ENCODE results near the gene CLCN2. TPM values are rescaled to one million over a fixed set of nuclear protein-coding genes. Genes with fewer than 3 reads are reported as not detected.
A peak's percentile ranks its signal among the peaks of the same experiment; 100 is the strongest.

CLCN2 gene
- total RNA-seq (ENCODE audit: unreplicated experiment), result 17.8 TPM
- long read RNA-seq, result 0 reads

DNA sequence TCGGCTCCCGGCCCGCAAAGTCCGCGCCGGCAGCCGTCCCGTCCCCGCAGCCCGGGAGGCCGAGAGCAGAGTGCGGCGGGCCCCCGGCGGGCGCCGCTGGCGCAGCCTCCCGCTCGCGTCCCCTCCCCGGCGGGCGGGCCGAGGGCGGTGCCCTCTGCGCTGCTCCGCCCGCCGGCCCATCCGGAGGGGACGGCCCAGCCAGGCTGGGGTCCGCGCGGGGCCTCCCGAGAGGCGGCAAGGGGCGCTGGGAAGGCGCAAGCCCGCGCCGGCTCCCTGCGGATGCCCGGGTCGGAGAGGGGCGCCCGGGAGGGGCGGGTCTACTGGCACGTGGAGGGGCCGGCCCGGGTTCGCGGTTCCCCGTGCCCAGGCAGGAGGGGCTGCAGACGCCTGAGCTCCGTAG, at the start of gene CLCN2, which contains the start of gene POLR2H:
TSS of gene CLCN2 (minus strand) at position 74 of the 400 bp plus-strand sequence. CDS start 126 bp downstream, outside the sequence.
TSS of gene POLR2H (plus strand) at position 179 of the 400 bp plus-strand sequence. CDS start 1,783 bp downstream, outside the sequence.
- peak; percentile 75 for DNase-seq
- peak within 1 kb of the TSS; percentile 96 for H3K4me3 Mint-ChIP-seq (ENCODE audit: unreplicated experiment)
- H3K27ac Mint-ChIP-seq (ENCODE audit: unreplicated experiment), result peak within 1 kb of the TSS; percentile 91
- no peaks in the 10 kb centered on the region for H3K4me1 Mint-ChIP-seq (ENCODE audit: low read depth, unreplicated experiment)
- TF ChIP-seq, protein P1, sequence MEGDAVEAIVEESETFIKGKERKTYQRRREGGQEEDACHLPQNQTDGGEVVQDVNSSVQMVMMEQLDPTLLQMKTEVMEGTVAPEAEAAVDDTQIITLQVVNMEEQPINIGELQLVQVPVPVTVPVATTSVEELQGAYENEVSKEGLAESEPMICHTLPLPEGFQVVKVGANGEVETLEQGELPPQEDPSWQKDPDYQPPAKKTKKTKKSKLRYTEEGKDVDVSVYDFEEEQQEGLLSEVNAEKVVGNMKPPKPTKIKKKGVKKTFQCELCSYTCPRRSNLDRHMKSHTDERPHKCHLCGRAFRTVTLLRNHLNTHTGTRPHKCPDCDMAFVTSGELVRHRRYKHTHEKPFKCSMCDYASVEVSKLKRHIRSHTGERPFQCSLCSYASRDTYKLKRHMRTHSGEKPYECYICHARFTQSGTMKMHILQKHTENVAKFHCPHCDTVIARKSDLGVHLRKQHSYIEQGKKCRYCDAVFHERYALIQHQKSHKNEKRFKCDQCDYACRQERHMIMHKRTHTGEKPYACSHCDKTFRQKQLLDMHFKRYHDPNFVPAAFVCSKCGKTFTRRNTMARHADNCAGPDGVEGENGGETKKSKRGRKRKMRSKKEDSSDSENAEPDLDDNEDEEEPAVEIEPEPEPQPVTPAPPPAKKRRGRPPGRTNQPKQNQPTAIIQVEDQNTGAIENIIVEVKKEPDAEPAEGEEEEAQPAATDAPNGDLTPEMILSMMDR (IDR thresholded peaks at IDR 0.05; ENCODE audit: partially characterized antibody, unreplicated experiment), result no peak
- H3K36me3 Mint-ChIP-seq (ENCODE audit: unreplicated experiment), result no peaks in the 10 kb centered on the region
- H3K9me3 Mint-ChIP-seq (ENCODE audit: unreplicated experiment), result peaks cover 13% of the 10 kb centered on the region
- H3K27me3 Mint-ChIP-seq (ENCODE audit: unreplicated experiment), result peaks cover 16% of the 10 kb centered on the region

DNA sequence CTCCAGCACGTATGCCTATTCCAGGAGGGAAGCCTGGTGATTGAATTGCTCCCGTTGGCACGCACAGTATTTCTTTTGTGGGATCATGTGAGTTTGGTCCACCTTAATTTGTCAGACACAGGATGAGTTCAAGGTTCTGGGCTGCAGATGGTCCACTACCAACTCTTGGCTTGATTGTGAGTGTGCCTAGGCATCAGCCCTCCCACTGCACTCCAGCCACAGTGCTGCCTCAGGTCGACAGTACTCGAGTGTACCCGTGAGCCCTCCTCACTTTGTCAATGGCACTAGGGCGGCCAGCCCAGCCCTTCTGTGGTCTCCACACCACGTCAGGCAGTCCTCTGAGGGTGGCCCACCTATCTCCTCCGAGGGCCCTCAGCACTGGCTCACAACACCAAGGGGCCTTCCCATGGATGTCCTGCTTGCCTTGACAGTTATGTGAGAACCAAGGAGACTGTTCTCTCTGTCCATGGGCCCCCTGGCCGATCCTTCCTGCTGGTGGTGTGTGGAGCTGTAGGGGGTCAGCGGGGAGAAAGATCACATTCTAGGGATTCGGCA, 48.6 kb upstream of the CLCN2 start:
- peaks cover 5% of the 10 kb centered on the region for H3K9me3 Mint-ChIP-seq (ENCODE audit: unreplicated experiment)
- no peak for DNase-seq
- H3K27ac Mint-ChIP-seq (ENCODE audit: unreplicated experiment), result no peak overlapping the region
- peaks cover 8% of the 10 kb centered on the region for H3K4me1 Mint-ChIP-seq (ENCODE audit: low read depth, unreplicated experiment)
- H3K27me3 Mint-ChIP-seq (ENCODE audit: unreplicated experiment), result no peaks in the 10 kb centered on the region
- TF ChIP-seq, protein P1 (IDR thresholded peaks at IDR 0.05; ENCODE audit: partially characterized antibody, unreplicated experiment), result no peak
- peaks cover 6% of the 10 kb centered on the region for H3K36me3 Mint-ChIP-seq (ENCODE audit: unreplicated experiment)
- no peak overlapping the region for H3K4me3 Mint-ChIP-seq (ENCODE audit: unreplicated experiment)

DNA sequence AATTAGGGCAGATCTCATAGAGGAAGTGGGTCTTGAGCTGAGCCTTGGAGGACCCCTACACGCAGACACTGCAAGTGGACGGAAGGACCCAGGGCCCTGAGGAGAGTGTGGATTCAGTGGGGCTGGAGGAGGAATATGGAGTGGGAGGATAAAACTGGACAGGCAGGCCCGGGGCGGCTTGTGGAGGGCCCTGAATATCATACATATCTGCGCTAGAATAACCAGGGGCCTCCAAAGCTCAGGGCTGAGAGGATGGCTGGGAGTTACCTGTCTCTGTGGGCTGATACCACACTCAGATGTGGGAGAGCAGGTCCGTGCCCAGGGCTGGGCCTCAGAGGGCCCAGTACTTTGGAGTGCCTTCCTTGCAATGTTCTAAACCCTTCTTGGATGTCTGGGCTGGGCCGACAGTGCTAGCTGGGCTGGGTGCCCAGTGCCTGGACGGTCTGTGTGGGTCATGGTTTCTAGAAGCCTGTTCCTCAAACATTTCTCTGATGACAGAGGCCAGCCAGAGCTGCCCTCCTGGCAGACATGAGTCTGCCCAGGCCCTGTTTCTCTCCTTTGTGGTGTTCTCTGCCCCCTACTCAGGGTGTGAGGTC, 48.0 kb upstream of the CLCN2 start:
- peaks cover 5% of the 10 kb centered on the region for H3K9me3 Mint-ChIP-seq (ENCODE audit: unreplicated experiment)
- no peak overlapping the region for H3K4me3 Mint-ChIP-seq (ENCODE audit: unreplicated experiment)
- peaks cover 8% of the 10 kb centered on the region for H3K4me1 Mint-ChIP-seq (ENCODE audit: low read depth, unreplicated experiment)
- no peak overlapping the region for H3K27ac Mint-ChIP-seq (ENCODE audit: unreplicated experiment)
- TF ChIP-seq, protein P1 (IDR thresholded peaks at IDR 0.05; ENCODE audit: partially characterized antibody, unreplicated experiment), result no peak
- H3K27me3 Mint-ChIP-seq (ENCODE audit: unreplicated experiment), result no peaks in the 10 kb centered on the region
- peaks cover 6% of the 10 kb centered on the region for H3K36me3 Mint-ChIP-seq (ENCODE audit: unreplicated experiment)
- DNase-seq, result no peak

DNA sequence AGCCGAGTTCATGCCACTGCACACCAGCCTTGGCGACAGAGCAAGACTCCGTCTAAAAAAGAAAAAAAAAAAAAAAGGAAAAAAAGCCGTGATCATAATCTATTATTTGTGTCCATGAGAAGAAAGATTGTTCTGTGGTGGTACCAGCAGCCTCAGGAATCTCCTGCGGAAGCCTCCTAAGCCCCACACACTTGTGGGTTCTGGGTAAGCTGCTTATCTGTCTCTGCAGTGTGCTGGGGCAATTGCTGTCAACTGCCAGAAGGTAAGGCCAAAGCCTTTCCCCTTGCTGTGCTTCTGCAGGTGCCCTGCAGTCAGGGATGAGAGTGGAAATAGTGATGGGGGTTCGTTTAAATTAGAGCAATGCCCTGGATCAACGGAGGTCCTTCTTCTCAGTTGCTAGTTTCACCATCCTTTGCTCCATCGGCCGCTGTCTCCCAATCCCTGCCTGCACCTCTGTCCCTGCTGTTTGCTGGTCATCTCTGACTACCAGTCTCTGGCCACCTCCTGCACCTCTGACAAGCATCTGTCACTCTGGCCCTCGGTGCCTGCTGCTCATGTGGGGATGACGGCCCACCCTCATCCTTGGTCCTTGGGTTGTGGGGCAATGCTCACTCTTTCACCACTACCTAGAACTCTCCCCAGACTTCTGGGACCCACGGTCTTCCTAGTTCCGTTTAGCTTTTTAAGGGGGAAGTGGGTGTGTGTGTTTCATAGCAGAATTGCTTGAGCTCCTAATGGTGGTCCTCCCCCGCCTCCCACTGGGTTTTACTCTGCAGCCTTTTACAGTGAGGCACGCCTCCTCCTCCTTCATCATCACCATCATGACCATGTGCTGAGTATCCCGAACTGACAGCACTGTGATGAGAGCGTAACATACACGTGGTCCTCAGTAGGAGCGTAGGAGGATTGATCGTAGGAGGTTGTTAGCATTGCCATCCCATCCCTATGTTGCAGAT, 43.9 kb upstream of the CLCN2 start:
- no peak for DNase-seq
- H3K27me3 Mint-ChIP-seq (ENCODE audit: unreplicated experiment), result no peaks in the 10 kb centered on the region
- no peak overlapping the region for H3K27ac Mint-ChIP-seq (ENCODE audit: unreplicated experiment)
- peaks cover 5% of the 10 kb centered on the region for H3K9me3 Mint-ChIP-seq (ENCODE audit: unreplicated experiment)
- no peak overlapping the region for H3K4me3 Mint-ChIP-seq (ENCODE audit: unreplicated experiment)
- TF ChIP-seq, protein P1 (IDR thresholded peaks at IDR 0.05; ENCODE audit: partially characterized antibody, unreplicated experiment), result no peak
- no peaks in the 10 kb centered on the region for H3K36me3 Mint-ChIP-seq (ENCODE audit: unreplicated experiment)
- H3K4me1 Mint-ChIP-seq (ENCODE audit: low read depth, unreplicated experiment), result peaks cover 8% of the 10 kb centered on the region

All from glutamatergic neuron (in vitro differentiated cells).